GM15510 (cell line): Measurements from ENCODE around the gene GLIS1.

Experiments
- POLR2A ChIP-seq: IDR thresholded peaks from 3 replicates; pipeline ENCODE4 v1.6.1; 2011; ENCODE audit warnings: borderline replicate concordance; ENCODE audit not compliant: insufficient read length; ENCODE audit errors: extremely low read depth

GLIS1 gene

DNA sequence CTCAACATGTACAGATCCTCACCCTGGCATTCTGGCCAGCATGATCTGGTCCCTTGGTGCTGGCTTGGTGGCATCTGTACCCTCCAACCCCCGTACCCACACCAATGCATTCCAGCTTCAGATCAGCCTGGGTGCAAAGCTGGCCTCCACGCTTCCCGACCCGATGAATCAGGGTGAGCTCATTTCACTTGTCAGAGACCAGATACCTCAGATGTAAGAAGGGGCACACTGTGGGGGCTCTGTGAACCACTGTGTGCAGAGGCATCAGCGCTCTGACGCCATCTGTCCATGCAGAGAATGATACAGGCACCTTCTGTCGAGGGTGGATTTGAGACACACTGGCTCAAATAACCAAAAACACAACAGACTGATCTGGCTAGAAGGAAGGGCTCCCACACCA lies 203.1 kb downstream of the GLIS1 start:
- TF ChIP-seq POLR2A: no peak

DNA sequence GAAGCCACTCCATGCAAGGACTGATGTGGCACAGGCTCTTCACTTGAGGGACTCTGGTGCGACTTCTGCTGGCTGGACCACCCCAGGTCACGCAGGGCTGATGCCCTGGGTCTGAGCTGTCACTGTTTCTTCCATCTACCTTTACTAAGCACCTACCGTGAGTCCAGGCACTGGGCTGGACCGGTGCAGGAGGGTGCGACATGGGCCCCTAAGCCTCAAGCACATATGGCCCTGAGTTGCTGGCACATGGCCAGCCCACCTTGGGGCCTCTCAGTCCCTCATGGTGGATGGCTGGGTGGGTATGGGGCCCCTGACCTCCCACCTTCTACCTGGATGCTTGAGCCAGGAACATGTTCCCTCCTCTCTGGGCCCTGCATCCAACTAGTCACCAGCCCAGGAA lies 203.7 kb downstream of the GLIS1 start:
- no peak for TF ChIP-seq POLR2A

DNA sequence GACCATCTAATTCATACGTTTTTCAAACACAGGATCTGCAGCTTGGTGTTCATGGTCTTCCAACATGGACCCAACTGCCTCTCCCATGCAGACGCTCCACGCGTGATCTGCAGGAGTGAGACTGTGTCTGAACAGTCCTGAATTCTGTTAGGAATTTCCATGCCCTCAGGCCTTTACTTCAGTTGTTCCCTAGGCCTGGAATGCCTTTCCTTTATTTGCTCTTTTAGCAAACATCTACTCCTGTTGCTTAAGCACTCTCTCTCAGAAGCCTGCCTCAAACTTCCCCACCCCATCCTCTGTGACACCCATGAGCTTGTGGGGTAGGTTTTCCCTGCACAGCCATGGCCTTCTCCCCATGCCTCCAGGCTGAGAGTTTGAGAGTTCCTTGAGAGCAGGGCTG lies 206.1 kb downstream of the GLIS1 start:
- no peak for TF ChIP-seq POLR2A

- no peak for TF ChIP-seq POLR2A
Measured at GRCh38 chr1:53532377-53532776, 206.6 kb downstream of the GLIS1 start.

GRCh38 chr1:53530550-53530949 lies 208.4 kb downstream of the GLIS1 start:
- TF ChIP-seq POLR2A: no peak

DNA sequence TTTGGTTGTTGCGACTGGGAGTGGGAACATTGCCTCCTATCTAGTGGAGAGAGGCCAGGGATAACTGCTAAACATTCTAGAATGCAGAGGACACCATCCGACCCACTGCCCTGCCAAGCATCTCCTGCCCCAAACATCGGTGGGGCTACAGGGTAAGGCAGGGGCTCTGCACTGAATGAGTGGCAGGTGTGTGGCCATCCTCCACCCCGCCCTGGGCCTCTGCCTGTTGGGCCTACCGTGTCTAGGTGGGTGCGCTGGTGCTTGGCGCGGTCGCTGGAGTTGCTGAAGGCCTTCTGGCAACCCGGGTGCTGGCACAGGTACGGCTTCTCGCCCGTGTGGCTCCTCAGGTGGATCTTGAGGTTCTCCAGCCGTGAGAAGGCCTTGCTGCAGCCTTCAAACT lies 209.4 kb downstream of the GLIS1 start:
- no peak for TF ChIP-seq POLR2A

- TF ChIP-seq POLR2A: no peak
Measured at GRCh38 chr1:53527368-53527767, 211.6 kb downstream of the GLIS1 start.

- no peak for TF ChIP-seq POLR2A
Measured at GRCh38 chr1:53526451-53527101, 212.4 kb downstream of the GLIS1 start.

DNA sequence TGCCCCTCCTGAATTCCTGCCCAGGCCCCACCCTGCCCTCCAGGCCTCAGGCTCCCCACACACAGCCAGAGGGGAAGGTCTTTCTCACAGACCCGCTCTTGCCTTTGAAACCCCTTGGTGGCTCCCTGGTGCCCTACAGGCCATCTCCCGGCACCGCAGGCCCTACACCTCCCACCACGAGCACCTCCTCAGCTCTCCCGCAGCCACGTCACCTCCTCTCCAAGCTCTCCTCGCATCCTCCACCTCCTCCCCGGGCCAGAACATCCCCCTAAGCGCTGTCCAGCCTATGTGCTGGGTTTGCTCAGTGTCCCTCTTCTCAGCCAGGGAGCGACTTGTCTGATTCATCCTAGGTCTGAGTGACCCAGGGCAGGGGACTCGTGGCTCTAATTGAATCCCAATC lies 213.4 kb downstream of the GLIS1 start:
- no peak for TF ChIP-seq POLR2A

DNA sequence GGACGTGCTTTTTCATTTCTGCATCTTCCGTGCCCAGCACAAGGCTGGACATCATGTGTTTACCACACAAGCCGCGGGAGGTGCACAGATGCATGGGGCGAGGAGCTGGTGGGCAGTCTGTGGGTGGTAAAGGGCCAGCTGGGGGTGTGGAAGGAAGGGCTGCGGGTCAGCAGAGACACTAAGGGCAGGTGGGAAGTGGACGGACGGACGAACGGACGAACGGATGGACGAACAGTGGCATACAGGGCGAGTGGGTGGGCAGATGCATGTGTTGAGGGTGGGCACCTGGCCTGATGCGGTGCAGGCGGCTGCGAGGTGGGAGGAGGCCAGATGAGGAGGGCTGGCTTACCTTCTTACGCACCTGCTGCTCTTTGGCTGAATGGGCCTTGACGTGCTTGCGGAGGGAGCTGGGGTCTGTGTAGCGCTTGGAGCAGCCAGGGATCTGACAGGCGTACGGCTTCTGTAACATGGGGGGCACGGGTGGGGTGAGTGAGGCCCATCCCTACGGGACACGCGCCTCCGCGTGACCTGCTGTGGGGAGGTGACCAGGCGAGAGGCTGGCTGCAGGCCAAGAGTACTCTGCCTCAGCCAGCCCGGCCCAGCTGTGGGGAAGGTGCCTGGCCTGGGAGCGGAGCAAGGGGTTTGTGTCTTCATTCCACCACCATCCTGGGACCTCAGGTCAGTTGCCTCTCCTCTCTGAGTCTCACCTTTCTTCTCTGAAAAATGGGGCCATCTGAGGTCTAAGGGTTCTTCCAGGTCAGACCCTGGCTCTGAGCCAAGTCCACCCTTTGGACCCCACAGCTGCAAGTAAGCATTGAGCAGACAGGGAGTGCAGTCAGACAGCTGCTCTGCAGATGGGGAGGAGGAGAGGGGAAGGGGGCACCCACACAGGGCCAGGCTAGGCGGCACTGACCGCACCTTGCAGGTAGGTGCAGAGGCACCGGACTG lies 214.3 kb downstream of the GLIS1 start:
- TF ChIP-seq POLR2A: no peak

DNA sequence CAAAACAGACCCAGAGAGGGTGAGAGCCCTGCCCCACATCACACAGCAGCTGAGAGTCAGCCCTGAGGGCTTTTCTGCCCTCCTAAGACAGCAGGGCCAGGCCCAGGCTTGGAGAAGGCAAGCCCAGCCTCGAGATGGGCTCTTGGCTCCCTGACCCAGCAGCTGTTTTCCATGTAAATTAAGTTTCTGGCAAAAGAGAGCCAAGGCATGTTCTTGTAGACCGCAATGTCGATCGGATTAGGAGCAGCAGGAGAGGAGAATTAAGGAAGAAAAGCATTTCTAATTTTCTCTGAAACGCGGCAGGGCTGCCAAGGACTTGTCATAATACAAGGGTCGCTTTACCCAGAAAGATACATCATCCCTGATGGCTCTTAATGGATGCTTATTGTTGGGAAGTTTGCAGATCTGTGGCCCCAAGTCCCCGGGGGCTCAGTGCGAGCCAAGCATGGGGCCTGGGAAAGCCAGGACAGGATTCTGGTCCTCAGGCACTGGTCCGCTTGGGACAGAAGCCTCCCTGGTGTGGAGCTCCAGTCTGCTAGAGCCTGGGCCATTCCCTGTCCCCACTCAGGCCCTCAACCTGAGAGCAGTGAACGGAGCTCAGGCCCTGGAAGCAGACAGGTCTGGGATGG lies 216.9 kb downstream of the GLIS1 start:
- no peak for TF ChIP-seq POLR2A

DNA sequence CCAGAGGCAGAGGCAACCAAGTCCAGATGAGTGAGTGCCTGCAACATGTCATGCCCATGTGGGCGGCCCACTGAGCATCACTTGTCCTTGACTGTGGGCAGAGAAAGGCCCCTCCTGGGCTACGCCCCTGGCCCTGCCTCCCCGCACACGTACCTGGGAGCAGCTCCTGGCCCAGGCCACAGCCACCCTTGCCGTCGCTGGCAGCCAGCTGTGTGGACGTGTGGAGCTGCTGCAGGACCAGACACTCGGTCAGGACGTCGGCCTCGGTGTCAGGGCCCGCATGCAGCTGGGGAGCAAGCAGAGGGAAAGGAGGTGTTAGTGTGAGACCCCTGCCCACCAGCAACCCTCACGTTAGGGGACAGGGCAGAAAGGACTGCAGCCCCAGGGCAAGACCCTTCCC lies 218.5 kb downstream of the GLIS1 start:
- no peak for TF ChIP-seq POLR2A

GRCh38 chr1:53519421-53519820 lies 219.5 kb downstream of the GLIS1 start:
- no peak for TF ChIP-seq POLR2A

DNA sequence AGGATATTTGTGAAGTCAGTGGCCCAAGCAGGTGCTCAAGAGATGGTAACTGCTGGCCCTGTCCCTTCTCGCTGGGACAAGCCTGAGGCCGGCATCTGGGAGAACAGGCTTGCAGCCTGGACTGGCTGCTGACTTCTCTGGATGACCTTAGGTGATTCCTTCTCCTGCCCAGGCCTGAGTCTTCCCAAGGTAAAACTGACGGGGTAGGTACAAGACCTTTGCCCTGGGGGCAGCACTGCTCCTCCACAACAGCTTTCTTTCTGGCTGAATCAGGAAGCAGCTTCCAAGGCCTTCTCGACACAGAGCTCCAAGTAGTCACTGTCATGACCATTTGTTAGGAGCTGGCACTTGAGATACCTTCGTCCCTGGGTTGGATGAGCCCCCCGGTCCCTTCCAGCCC lies 220.2 kb downstream of the GLIS1 start:
- no peak for TF ChIP-seq POLR2A

- no peak for TF ChIP-seq POLR2A
Measured at GRCh38 chr1:53517821-53518352, 221.1 kb downstream of the GLIS1 start.
